AG09309 (cell line): ENCODE results near the gene LRRC70.

ENCODE experiments used
- DNase-seq: peaks from one replicate; pipeline ENCODE4 v3.0.0-alpha.2; 2010; ENCODE audit warnings: low read depth
- H3K4me3 ChIP-seq: 2 replicates; pipeline ENCODE4 v1.5.1; 2011; ENCODE audit warnings: mild to moderate bottlenecking, low read depth, low read length, moderate library complexity; ENCODE audit not compliant: control insufficient read depth
- CTCF ChIP-seq: IDR thresholded peaks from 2 replicates; pipeline ENCODE4 v1.5.1; 2011; ENCODE audit warnings: mild to moderate bottlenecking, low read depth, low read length, inconsistent platforms; ENCODE audit not compliant: insufficient read depth, control insufficient read depth; ENCODE audit errors: missing control alignments

The LRRC70 gene

GRCh38 chr5:62577488-62577887 is 1.1 kb upstream of the LRRC70 start:
- no peak overlapping the region for H3K4me3 ChIP-seq
- DNase-seq: no peak
- no peak for TF ChIP-seq CTCF

GRCh38 chr5:62579761-62580160 is 1.1 kb downstream of the LRRC70 start:
- no peak for DNase-seq
- no peak overlapping the region for H3K4me3 ChIP-seq
- TF ChIP-seq CTCF: no peak

GRCh38 chr5:62581836-62582597 is 3.4 kb downstream of the LRRC70 start:
- no peak for DNase-seq
- H3K4me3 ChIP-seq: no peak overlapping the region
- TF ChIP-seq CTCF: no peak

- no peak for DNase-seq
- no peak overlapping the region for H3K4me3 ChIP-seq
- TF ChIP-seq CTCF: no peak
Observed at GRCh38 chr5:62584391-62584790, 5.8 kb downstream of the LRRC70 start.

- H3K4me3 ChIP-seq: no peak overlapping the region
Observed at GRCh38 chr5:62585306-62585705, 6.7 kb downstream of the LRRC70 start.

GRCh38 chr5:62585751-62586150 is 7.1 kb downstream of the LRRC70 start:
- DNase-seq: no peak
- H3K4me3 ChIP-seq: no peak overlapping the region
- no peak for TF ChIP-seq CTCF

More at GRCh38 chr5:62585306-62585705, 6.7 kb downstream of the LRRC70 start:
- no peak for DNase-seq
- no peak for TF ChIP-seq CTCF
